ENCODE results near the gene TMC3.

The TMC3 gene

GRCh38 chr15:81316267-81316666, 57.7 kb downstream of the TMC3 start:
- Histone ChIP-seq H3K27ac (no peak overlapping the region), H3K36me3 (ENCODE audit: insufficient read depth, low read length) (no peaks in the 10 kb centered on the region), H3K9me3 (ENCODE audit: low read depth, low read length) (no peaks in the 10 kb centered on the region), H3K9ac (ENCODE audit: insufficient read length) (no peak overlapping the region), H3K4me3 (no peak overlapping the region)
- no peak for DNase-seq (ENCODE audit: low read depth, low spot score)
- TF ChIP-seq FOXP2 (optimal IDR thresholded peaks at IDR 0.05; ENCODE audit: control extremely low read depth, extremely low read length, insufficient read depth) (no peak), EZH2 (IDR thresholded peaks at IDR 0.05) (no peak), POLR2AphosphoS5 (IDR thresholded peaks at IDR 0.05; ENCODE audit: borderline replicate concordance, low read depth, low read length) (no peak)

- H3K36me3 ChIP-seq (ENCODE audit: insufficient read depth, low read length): no peaks in the 10 kb centered on the region
Observed at GRCh38 chr15:81315452-81316175, 58.4 kb downstream of the TMC3 start.

GRCh38 chr15:81314378-81314777, 59.6 kb downstream of the TMC3 start:
- H3K36me3 ChIP-seq (ENCODE audit: insufficient read depth, low read length): no peaks in the 10 kb centered on the region

More at GRCh38 chr15:81315452-81316175, 58.4 kb downstream of the TMC3 start:
- no peak overlapping the region for H3K9ac ChIP-seq (ENCODE audit: insufficient read length)
- H3K9me3 ChIP-seq (ENCODE audit: low read depth, low read length): no peaks in the 10 kb centered on the region
- no peak overlapping the region for H3K4me3 ChIP-seq
- no peak for TF ChIP-seq FOXP2 (optimal IDR thresholded peaks at IDR 0.05; ENCODE audit: control extremely low read depth, extremely low read length, insufficient read depth)
- no peak overlapping the region for H3K27ac ChIP-seq
- DNase-seq (ENCODE audit: low read depth, low spot score): no peak

GRCh38 chr15:81313686-81314085, 60.3 kb downstream of the TMC3 start:
- Histone ChIP-seq H3K4me3 (no peak overlapping the region), H3K9me3 (ENCODE audit: low read depth, low read length) (no peaks in the 10 kb centered on the region), H3K36me3 (ENCODE audit: insufficient read depth, low read length) (no peaks in the 10 kb centered on the region), H3K27ac (no peak overlapping the region), H3K9ac (ENCODE audit: insufficient read length) (no peak overlapping the region)
- no peak for DNase-seq (ENCODE audit: low read depth, low spot score)
- no peak for TF ChIP-seq EZH2 (IDR thresholded peaks at IDR 0.05)
- no peak for TF ChIP-seq FOXP2 (optimal IDR thresholded peaks at IDR 0.05; ENCODE audit: control extremely low read depth, extremely low read length, insufficient read depth)
- TF ChIP-seq POLR2AphosphoS5 (IDR thresholded peaks at IDR 0.05; ENCODE audit: borderline replicate concordance, low read depth, low read length): no peak

More at GRCh38 chr15:81314378-81314777, 59.6 kb downstream of the TMC3 start:
- no peak overlapping the region for H3K4me3 ChIP-seq
- no peaks in the 10 kb centered on the region for H3K9me3 ChIP-seq (ENCODE audit: low read depth, low read length)
- DNase-seq (ENCODE audit: low read depth, low spot score): no peak
- no peak for TF ChIP-seq POLR2AphosphoS5 (IDR thresholded peaks at IDR 0.05; ENCODE audit: borderline replicate concordance, low read depth, low read length)
- H3K27ac ChIP-seq: no peak overlapping the region
- no peak overlapping the region for H3K9ac ChIP-seq (ENCODE audit: insufficient read length)

- no peak overlapping the region for H3K27ac ChIP-seq
- H3K4me3 ChIP-seq: no peak overlapping the region
- DNase-seq (ENCODE audit: low read depth, low spot score): no peak
- no peak overlapping the region for H3K9ac ChIP-seq (ENCODE audit: insufficient read length)
- TF ChIP-seq EZH2 (IDR thresholded peaks at IDR 0.05): no peak
- no peak for TF ChIP-seq POLR2AphosphoS5 (IDR thresholded peaks at IDR 0.05; ENCODE audit: borderline replicate concordance, low read depth, low read length)
- TF ChIP-seq FOXP2 (optimal IDR thresholded peaks at IDR 0.05; ENCODE audit: control extremely low read depth, extremely low read length, insufficient read depth): no peak
- H3K9me3 ChIP-seq (ENCODE audit: low read depth, low read length): no peaks in the 10 kb centered on the region
- H3K36me3 ChIP-seq (ENCODE audit: insufficient read depth, low read length): no peaks in the 10 kb centered on the region
Observed at GRCh38 chr15:81312790-81313543, 61.0 kb downstream of the TMC3 start.

- Histone ChIP-seq H3K4me3 (no peak overlapping the region), H3K9ac (ENCODE audit: insufficient read length) (no peak overlapping the region), H3K9me3 (ENCODE audit: low read depth, low read length) (no peaks in the 10 kb centered on the region), H3K27ac (no peak overlapping the region), H3K36me3 (ENCODE audit: insufficient read depth, low read length) (no peaks in the 10 kb centered on the region)
- no peak for TF ChIP-seq EZH2 (IDR thresholded peaks at IDR 0.05)
- TF ChIP-seq POLR2AphosphoS5 (IDR thresholded peaks at IDR 0.05; ENCODE audit: borderline replicate concordance, low read depth, low read length): no peak
- no peak for TF ChIP-seq FOXP2 (optimal IDR thresholded peaks at IDR 0.05; ENCODE audit: control extremely low read depth, extremely low read length, insufficient read depth)
- DNase-seq (ENCODE audit: low read depth, low spot score): no peak
Observed at GRCh38 chr15:81311752-81312464, 62.1 kb downstream of the TMC3 start.

- H3K36me3 ChIP-seq (ENCODE audit: insufficient read depth, low read length): no peaks in the 10 kb centered on the region
- TF ChIP-seq EZH2 (IDR thresholded peaks at IDR 0.05): no peak
- TF ChIP-seq POLR2AphosphoS5 (IDR thresholded peaks at IDR 0.05; ENCODE audit: borderline replicate concordance, low read depth, low read length): no peak
- no peak for TF ChIP-seq FOXP2 (optimal IDR thresholded peaks at IDR 0.05; ENCODE audit: control extremely low read depth, extremely low read length, insufficient read depth)
- no peak overlapping the region for H3K9ac ChIP-seq (ENCODE audit: insufficient read length)
- no peak overlapping the region for H3K4me3 ChIP-seq
- no peaks in the 10 kb centered on the region for H3K9me3 ChIP-seq (ENCODE audit: low read depth, low read length)
- H3K27ac ChIP-seq: no peak overlapping the region
- DNase-seq (ENCODE audit: low read depth, low spot score): no peak
Observed at GRCh38 chr15:81310480-81310879, 63.5 kb downstream of the TMC3 start.

GRCh38 chr15:81309647-81310450, 64.2 kb downstream of the TMC3 start:
- TF ChIP-seq EZH2 (IDR thresholded peaks at IDR 0.05): no peak
- no peak for TF ChIP-seq POLR2AphosphoS5 (IDR thresholded peaks at IDR 0.05; ENCODE audit: borderline replicate concordance, low read depth, low read length)
- H3K9ac ChIP-seq (ENCODE audit: insufficient read length): no peak overlapping the region
- no peak overlapping the region for H3K4me3 ChIP-seq
- H3K27ac ChIP-seq: no peak overlapping the region
- H3K9me3 ChIP-seq (ENCODE audit: low read depth, low read length): no peaks in the 10 kb centered on the region
- H3K36me3 ChIP-seq (ENCODE audit: insufficient read depth, low read length): no peaks in the 10 kb centered on the region
- no peak for DNase-seq (ENCODE audit: low read depth, low spot score)

Data from SK-N-MC (cell line).